Fibroblast of lung (primary cell): Measurements from ENCODE around the gene FRY.

Experiments
- EZH2 ChIP-seq: IDR thresholded peaks from 2 replicates; pipeline ENCODE4 v1.5.1; 2012; ENCODE audit warnings: low read length, control low read depth, mild to moderate bottlenecking; ENCODE audit errors: missing control alignments
- TF ChIP-seq, protein P1 (sequence below), 2 donors: IDR thresholded peaks in 1 of 2; conservative IDR thresholded peaks in 1 of 2; 1 replicate in 1 of 2; 2 replicates in 1 of 2; pipeline ENCODE4 v1.5.1; 2011 to 2012; ENCODE audit warnings: low read length in 2 of 2, control low read depth in 1 of 2, inconsistent platforms in 1 of 2, low read depth in 1 of 2, mild to moderate bottlenecking in 1 of 2

DNA sequence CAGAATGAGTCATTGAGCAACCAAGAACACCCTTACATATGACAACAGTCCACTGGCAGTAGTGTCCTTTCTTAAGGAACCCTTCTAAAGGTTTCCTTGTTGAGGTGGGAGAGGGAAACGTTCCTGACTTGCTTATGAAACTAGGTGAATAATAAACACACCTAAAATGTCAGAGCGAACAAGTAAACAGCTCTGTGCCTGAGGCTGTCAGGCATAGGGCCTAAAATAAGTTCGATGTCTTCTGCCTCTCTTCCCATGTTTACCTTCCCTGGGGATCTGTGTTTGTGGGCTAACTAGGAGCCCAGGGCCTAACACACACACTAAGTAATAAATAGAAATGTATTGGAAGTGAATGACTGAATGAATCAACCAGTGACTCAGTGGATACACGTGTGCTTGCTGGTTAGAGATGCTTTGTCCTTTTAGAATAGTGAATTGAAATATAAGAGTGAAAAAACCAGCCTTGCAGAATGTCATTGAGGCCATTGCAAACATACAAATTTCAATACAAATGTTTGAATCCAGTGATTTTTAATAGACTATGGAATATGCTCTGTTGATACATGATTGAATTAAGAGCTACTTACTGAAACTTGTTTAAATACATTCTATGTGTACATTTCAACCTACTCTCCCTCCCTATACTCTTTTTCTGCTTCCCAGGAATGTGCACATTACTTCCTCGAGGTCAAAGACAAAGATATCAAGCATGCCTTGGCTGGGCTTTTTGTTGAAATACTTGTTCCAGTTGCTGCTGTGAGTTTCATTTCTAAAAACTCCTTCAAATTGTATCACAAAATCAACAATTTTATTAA is 102.9 kb downstream of the FRY start:
- TF ChIP-seq, protein P1, sequence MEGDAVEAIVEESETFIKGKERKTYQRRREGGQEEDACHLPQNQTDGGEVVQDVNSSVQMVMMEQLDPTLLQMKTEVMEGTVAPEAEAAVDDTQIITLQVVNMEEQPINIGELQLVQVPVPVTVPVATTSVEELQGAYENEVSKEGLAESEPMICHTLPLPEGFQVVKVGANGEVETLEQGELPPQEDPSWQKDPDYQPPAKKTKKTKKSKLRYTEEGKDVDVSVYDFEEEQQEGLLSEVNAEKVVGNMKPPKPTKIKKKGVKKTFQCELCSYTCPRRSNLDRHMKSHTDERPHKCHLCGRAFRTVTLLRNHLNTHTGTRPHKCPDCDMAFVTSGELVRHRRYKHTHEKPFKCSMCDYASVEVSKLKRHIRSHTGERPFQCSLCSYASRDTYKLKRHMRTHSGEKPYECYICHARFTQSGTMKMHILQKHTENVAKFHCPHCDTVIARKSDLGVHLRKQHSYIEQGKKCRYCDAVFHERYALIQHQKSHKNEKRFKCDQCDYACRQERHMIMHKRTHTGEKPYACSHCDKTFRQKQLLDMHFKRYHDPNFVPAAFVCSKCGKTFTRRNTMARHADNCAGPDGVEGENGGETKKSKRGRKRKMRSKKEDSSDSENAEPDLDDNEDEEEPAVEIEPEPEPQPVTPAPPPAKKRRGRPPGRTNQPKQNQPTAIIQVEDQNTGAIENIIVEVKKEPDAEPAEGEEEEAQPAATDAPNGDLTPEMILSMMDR (conservative IDR thresholded peaks at IDR 0.05 in 1 of 2, IDR thresholded peaks at IDR 0.05 in 1 of 2; ENCODE audit: low read depth in 1 of 2, low read length in 2 of 2) = no peak
- TF ChIP-seq EZH2 = no peak
